Hindlimb muscle (tissue), 1 donor: ENCODE results near the gene DIS3L2. TPM values are rescaled to one million over a fixed set of nuclear protein-coding genes. Genes with fewer than 3 reads are reported as not detected.
A peak's percentile ranks its signal among the peaks of the same experiment; 100 is the strongest.
"Not testable (repeated sequence)": the region's sequence is repeated elsewhere in the genome, so short reads cannot be mapped to it uniquely, and the experiment has no call there.

Experiments
- DNase-seq: peaks from one replicate; pipeline ENCODE4 v3.0.0-alpha.2; 2013
- polyA plus RNA-seq: library from polyadenylated mRNA; unstranded; fragments of 120-200 nt; gene quantifications from one replicate; pipeline ENCODE4 v1.2.1, GENCODE V29; 2013; ENCODE audit not compliant: insufficient read length

The DIS3L2 gene
- polyA plus RNA-seq, 1 donor, result 25.9 TPM

DNA sequence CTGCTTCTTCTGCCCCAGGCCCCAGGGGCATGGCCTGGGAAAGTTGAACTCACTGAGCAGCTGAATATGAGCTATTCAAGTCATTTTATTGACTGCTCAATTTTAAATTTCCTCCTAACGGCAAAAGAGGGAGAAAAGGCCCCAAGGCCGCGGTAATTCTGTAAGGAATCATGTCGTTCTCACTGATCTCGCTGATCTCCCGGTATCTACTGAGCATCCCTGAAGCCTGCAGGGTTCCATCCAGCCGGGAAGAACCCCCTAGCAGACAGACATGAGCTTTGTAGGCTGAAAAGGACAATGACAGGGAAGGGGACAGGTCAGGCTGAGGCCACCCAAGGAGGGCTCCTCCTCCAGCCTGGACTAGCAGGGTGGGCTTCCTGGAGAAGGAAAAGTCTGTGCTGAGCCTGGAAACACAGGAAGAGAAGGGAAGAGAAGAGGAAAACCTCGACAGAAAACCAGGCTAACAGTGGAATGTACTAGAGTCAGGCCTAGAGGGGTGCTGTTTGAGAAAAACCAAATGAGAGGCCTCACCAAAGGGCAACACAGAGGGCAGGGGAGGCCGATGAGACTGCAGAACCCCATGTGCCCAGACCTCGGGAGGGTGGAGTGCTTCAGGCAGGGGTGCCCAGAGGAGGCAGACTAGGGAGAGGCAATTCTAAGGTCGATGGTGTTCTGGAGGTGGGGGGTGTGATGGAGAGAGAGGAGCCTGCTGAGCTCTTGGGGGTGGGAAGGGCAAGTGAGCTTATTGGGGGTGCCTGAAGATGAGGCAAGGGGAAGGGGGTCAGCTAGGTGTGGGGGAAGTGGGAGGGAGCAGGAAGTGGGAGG lies 32.4 kb upstream of the DIS3L2 start:
- no peak for DNase-seq

- DNase-seq, result peak; percentile 58
These were observed 31.4 kb upstream of the DIS3L2 start for GRCh38 chr2:231929961-231930592.

DNA sequence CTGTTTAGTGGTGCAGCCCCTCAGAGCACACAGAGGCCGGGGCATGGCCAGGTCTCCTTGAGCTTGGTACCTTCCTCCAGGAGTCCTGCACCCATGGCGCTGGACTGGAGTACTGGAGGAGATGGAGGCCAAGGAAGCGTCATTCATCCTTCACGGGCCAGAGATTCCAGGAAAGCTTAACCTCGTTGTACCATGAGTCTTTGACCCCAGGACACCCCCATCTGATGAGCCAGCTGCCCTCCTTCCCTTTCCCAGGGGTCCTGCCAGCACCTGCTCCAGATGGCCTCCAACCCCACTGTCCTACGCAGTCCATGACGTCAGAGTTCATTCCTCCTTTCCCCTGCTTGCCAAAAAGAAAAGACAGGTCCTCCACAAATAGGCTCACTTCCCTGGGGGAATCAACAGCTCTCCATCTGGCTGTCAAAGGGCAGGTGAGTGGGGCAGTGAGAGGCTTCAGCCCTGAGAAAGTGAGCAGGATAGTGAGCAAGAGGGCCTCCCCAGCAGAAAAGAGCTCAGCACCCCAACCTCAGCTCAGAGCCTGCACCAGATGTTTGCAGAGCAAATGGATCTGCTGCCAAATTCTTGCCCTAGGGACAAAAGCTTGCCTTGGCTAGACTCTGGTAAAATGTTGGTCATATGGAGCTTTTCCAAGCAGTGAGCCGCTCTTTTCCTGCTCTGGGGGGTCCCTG lies 30.8 kb upstream of the DIS3L2 start:
- DNase-seq, result peak; percentile 58

- peak; percentile 32 for DNase-seq
These were observed 30.0 kb upstream of the DIS3L2 start for GRCh38 chr2:231931481-231931915.

- DNase-seq, result no peak
These were observed 28.9 kb upstream of the DIS3L2 start for GRCh38 chr2:231932711-231932970.

DNA sequence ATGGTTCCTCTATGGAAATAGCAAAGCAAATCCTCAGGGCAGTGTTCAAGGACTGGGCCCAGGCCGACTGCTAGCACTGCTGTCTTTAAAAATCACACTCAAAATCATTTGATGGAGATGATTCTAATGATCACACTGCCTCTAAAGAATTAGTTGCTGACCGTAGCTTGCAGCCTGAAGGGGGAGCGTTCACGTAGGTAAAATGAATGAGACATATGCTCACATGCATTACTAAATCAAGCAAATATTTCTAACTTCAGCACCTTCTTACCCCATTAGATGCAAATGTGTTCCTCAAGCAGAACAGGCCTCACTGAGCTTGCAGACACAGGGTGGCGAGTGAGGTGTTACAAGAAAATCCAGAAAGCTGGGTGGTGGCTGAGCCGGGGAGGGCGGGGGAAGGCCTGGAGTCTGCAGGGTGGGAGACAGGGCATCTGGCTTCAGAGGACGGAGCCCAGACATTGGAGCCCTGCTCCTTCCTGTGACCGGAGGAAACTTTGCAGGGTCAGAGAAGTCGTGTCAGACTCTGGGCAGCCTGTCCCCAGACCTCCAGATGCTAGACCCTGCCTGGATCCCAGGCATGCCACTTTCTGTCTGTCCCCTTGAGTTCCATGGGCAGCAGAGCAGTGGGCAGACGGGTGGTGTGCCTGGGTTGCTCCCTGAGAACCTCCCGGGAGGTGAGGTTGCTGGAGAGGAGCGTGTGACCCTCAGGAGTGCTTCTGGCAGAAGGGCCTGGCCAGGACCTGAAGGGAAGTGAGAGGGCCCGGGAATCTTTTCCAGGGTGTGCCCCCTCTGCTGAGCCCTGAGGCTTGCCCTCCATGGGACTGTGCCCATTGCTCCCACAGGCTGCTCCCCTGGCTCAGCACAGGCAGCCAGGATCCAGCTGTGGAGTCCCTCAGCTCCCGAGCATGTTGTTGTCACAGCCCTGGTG lies 28.3 kb upstream of the DIS3L2 start:
- no peak for DNase-seq

DNA sequence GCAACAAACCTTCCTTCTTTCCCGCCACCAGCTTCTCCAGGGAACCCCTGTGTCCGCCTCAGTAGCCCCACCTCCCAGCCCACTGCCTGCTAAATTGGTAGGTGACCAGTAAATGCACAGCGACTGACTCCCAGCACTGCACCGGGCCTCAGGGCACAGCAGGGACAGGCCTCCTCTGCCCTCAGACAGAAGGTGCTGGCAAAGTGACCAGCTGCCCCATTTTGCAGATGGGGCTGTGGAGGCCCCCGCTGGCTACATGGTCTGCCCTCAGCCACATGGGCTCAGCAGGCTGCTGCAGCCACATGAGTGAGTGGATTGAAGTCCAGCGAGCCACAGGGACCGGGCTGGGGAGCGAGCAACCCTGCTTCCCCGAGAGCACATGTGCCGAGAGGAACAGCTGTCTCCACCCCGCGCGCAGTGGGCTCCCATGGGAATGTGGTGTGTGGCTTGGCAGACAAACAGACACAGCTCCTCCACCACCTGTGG lies 27.6 kb upstream of the DIS3L2 start:
- DNase-seq, result peak; percentile 54

DNA sequence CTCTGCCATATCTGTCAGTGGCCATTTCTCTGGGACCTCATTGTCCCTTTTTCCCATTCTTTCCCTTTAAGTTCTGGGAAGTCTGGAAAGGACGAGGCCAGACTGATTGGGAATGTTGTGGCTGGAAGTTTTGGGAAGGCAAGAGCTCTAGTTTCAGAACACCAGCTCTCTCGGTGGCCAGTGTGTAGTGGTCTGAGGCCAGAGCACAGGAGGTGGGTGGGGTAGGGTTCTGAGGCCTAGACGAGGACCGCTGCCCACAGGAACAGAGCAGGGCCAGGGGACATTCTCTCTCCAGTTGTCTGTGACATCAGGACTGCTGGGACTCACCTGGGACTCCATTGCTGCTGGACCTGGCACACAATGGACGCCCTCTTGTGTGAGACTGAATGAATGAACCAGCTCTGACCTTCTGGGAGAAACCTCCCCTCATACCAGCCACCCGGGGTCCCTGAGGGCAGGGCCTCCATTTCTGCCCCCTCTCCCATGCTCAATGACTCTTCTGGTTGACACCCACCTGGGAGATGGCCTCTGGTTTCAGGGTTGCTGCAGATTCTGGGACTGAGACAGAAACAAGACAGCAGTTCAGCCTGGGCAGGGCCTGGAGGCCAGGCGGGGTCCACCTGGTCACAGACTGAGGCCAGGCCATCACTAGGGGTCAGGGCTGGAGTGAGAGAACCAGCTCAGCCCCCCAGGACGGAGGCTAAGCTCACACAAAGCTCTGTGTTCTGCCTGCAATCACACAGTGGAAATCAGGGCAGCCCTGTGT lies 26.9 kb upstream of the DIS3L2 start:
- DNase-seq, result no peak

- no peak for DNase-seq
These were observed 26.3 kb upstream of the DIS3L2 start for GRCh38 chr2:231935207-231935524.

GRCh38 chr2:231935815-231936214 lies 25.7 kb upstream of the DIS3L2 start:
- no peak for DNase-seq

DNA sequence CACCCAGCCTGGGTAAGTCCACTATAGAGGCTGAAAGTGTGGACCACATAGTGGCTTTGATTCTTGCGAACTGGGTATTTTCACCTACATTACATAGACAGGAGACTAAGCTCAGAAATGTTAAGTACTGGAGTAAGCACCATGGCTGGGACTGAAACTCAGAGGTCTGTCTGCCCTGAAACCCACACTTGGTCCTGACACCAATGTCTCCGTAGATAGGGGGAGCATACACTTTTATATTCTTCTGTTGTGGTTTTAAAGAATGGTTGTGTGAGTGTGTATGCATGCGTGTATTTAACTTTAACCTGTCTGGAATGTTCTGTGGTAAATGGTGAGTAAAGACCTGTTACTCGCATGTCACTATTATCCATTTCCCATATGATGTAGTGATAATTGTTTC lies 25.0 kb upstream of the DIS3L2 start:
- no peak for DNase-seq

GRCh38 chr2:231937057-231937456 lies 24.5 kb upstream of the DIS3L2 start:
- DNase-seq, result no peak

- no peak for DNase-seq
These were observed 22.5 kb upstream of the DIS3L2 start for GRCh38 chr2:231939022-231939421.

DNA sequence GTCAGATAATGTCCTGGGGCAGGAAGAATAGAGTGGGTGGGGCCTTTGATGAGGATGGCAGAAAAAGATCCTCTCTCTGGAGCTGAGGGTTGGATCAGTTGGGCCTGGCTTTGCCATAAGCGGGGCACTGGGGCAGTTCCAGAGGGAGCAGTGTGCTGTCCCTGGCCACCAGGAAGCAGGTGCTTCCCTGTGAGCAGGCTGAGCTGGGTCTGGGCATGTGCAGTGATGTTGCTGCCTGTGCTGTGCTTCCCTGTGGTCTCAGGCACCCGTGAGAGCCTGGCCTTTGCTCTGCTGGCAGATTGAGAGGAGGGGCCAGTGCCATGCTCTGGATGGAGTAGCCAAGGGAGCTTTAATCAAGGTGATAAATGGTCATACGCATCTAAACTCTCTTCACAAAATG lies 20.7 kb upstream of the DIS3L2 start:
- no peak for DNase-seq

DNA sequence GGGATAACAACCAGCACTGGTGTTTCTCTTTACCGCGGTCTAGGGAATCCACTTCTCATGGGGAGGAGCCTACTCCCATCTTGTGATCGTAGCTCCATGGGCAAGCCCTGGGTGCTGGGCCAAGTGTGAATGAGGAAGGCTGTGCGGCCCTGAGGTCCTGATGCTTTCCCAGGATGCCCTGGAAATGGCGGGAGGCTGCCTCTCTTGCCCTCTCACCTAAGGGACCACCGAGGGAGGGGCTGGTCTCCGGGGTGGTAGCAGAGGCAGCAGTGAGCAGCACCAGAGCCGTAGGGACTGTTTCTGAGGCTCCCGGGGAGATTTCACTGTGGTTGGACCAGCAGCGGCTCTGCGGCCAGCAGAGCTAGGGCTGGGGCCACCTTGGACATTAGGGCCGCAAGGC lies 19.8 kb upstream of the DIS3L2 start:
- DNase-seq, result no peak

DNA sequence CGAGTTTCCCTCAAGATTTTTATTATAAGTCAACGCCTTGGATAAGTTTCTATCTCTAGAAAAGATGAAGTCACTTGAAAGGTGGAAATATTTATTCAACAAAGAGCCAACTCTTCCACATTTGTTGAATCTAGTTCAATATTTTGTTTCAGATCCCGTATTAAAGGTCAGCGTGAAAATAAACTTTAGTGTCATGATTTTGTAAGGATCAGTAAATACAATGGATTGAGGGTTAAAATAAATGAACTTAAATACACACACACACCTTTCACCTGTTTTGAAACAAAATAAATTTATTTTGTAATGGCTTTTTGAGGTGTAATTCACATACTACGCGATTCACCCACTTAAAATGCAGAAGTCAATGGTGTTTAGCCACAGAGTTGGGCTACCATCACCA lies 19.3 kb upstream of the DIS3L2 start:
- DNase-seq, result no peak

- no peak for DNase-seq
These were observed 15.2 kb upstream of the DIS3L2 start for GRCh38 chr2:231946241-231946814.

DNA sequence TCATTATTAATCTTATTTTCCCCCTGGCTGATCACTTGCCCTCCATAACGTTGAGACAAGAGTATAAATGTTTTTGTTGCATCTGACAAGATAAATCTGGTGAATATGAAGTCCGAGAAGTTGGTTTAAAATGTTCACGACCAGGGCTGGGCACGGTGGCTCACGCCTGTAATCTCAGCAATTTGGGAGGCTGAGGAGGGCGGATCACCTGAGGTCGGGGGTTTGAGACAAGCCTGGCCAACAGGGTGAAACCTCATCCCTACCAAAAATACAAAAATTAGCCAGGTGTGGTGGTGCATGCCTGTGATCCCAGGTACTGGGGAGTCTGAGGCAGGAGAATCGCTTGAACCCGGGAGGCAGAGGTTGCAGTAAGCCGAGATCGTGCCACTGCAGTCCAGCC lies 14.4 kb upstream of the DIS3L2 start:
- not testable (repeated sequence) for DNase-seq

DNA sequence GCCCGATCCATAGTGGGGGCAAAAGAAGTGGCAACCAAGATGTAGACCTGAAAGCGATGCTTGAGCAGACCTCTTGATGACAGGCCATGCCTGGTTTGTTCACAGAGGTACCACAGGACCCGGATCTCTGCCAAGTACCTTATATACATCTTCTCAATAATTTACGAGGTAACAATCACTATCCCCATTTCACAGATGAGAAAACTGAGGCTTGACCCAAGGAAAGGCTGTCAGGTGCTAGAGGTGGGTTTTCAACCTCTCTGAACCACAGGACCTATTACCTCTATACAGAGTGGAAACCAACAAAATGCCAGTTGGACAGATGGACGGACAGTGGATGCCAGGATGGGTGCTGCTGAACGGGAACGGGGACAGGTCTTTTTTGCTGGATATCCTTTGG lies 13.8 kb upstream of the DIS3L2 start:
- DNase-seq, result no peak

DNA sequence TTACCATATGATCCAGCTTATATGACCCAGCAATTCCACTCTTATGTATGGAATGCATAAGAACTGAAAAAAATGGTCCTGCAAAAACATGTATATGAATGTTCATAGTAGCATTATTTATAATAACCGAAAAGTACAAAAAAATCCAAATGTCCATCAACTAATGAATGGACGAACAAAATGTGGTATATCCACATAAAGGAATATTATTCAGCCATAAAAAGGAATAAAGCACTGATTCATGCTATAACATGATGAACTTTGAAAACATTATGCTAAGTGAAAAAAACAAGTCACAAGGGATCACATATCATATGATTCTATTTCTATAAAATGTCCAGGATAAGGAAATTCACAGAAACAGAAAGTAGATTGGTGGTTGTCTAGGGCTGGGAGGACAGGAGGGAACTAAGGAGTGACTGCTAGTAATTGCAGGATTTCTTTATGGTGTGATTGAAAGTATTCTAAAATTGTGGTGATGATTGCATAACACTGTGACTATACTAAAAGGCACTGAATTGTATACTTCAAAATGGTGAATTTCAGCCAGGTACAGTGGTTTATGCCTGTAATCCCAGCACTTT lies 10.0 kb upstream of the DIS3L2 start:
- no peak for DNase-seq
